ENCODE results near the gene PHACTR1.
A peak's percentile ranks its signal among the peaks of the same experiment; 100 is the strongest.

Gene PHACTR1

GRCh38 chr6:13166916-13167315 is 450.3 kb downstream of the PHACTR1 start:
- DNase-seq, result no peak

GRCh38 chr6:13172291-13172690 is 455.7 kb downstream of the PHACTR1 start:
- DNase-seq, result no peak

DNA sequence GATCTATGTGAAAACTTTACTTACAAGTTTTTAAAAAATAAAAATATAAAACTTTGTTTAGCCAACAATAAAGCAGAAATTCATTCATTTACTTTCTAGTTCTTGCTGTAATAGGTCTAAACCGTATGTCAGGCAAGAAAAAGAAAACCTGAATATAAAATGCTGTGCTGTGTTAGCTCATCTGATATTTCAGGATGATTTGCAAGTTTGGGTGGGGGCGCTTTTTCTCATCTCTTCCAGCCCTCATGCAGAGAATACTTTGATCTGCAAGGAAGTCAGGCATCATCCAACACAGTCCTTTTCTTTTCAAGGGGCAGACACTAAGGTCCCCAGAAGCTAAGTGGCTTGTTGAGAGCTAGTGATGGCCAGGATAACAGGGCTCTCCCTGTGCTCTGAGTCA is 458.5 kb downstream of the PHACTR1 start:
- DNase-seq, result no peak

- no peak for DNase-seq
Measured at GRCh38 chr6:13175759-13176158, 459.2 kb downstream of the PHACTR1 start.

GRCh38 chr6:13177664-13178063 is 461.1 kb downstream of the PHACTR1 start:
- DNase-seq, result peak; percentile 23

DNA sequence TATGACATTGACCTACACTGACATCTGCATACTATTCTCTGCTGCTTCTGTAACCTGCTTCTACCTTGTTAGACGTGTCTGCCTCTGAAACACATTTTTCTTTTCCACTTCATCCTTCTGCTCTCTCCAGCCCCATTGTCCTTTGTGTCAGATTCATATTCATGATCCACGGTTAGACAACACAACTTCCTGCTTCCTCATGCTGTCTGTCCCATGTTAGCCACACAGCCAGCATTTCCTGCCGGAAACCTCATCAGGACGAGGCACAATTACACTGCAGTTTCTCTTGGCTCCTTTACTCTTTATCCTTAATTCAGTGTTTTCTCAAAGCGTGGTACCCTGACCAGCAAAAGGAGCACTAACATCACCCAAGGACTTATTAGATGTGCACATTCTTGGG is 461.5 kb downstream of the PHACTR1 start:
- DNase-seq, result no peak

GRCh38 chr6:13180538-13180937 is 464.0 kb downstream of the PHACTR1 start:
- DNase-seq, result no peak

DNA sequence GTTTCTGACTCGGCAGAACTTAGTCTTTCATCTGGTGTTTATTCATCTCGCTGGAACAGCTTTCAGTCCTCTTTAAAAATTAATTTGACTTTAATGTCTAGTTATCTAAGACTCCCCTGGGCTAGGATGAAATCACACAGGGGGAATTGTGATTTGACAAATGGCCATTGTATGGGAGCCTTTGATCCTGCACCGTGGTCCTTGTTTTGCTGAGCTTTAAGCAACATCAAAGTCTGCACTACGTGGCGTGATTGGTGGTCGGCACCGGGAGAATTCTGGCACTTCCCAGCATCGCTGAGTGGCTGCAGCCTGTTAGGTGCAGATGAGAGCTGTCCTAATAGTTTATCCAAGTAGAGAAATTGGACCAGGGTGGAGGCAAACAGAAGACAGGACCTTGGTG is 464.8 kb downstream of the PHACTR1 start:
- DNase-seq, result no peak

GRCh38 chr6:13183415-13184088 is 467.0 kb downstream of the PHACTR1 start:
- DNase-seq, result no peak

DNA sequence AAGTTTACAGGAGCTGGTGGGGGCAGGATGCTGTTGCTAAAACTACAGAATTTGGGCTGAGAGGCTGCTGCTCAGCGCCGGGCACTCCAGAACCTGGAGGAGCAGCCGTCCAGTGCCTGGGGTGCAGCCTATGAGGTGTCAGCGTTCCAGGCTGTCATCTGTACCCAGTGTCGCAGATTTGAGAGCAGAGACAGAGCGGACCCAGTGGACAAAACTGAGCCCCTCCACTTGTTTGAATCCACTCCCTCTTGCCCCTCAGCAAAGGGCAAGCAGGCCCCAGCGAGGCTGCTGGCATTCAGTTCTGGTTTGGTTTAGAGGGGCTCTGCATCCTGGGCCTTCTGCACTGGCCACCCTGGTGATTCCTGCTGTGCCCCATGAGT is 467.5 kb downstream of the PHACTR1 start:
- DNase-seq, result no peak

DNA sequence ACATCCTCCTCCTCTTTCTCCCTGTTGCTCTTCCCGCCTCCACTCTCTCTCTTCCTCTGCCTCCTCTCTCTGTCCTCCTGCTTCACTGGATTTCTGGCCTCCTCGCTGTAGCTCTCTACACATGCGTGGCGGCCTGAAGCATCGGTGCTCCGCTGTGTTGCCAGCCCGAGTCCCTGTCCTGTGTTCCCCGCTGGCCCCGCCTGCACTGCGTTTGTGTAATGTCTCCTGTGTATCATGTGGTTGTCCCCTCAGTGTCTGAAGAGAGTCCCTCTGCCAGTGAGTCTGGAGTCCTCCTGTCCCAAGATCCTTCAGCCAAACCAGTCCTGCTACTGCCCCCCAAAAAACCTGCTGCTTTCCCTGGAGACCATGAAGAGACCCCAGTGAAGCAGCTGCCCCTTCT is 468.0 kb downstream of the PHACTR1 start:
- no peak for DNase-seq

DNA sequence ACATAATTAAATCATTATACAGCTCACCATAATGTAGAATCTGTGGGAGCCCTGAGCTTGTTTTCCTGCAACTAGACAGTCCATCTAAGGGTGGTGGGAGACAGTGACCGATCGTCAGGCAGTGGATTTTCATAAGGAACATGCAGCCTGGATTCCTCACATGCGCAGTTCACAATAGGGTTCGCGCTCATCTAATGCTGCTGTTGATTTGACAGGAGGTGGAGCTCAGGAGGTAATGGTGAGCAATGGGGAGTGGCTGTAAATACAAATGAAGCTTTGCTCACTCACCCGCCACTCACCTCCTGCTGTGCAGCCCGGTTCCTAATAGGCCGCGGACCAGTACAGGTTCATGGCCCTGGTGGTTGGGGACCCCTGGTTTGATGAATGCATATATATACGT is 470.3 kb downstream of the PHACTR1 start:
- no peak for DNase-seq

DNA sequence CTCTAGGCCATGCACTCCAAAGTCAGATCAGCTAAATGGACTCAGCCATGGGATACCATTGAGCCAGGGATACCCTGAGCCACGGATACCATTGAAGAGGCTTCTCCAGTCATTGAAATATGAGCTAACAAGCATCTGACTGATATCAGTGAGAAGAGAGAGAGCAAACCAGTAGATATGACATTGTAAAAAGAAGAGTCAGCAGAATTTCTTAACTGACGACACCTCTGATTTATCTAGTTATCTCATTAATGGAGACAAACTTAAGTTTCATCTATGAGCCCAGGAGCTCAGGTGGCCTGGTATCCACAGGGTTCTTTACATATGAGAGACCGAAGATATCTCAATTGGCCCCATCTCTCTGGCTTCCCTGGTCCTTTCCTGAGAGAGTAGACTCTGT is 471.1 kb downstream of the PHACTR1 start:
- no peak for DNase-seq

- DNase-seq, result no peak
Measured at GRCh38 chr6:13188306-13188705, 471.7 kb downstream of the PHACTR1 start.

- no peak for DNase-seq
Measured at GRCh38 chr6:13189710-13190109, 473.1 kb downstream of the PHACTR1 start.

GRCh38 chr6:13190376-13190775 is 473.8 kb downstream of the PHACTR1 start:
- DNase-seq, result no peak

DNA sequence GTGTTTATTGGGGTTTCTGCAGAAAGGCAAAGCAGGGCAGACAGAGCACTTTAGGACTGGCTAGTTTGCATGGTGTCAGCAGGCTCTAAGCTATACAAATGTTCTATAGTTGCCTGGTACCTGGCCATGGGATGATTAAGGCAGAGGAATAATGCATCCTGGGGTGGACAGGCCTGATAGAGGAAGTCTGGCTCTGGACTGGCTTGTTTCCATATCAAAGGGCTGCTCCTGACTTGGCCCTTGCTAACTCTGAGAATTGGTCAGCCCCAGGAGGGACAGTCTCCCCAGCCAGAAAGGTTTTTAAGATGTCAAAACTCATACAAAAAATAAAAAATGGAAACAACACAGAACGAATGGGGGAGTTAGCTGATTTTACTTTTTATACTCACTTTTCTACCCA is 474.9 kb downstream of the PHACTR1 start:
- DNase-seq, result no peak

- peak; percentile 19 for DNase-seq
Measured at GRCh38 chr6:13194852-13195251, 478.3 kb downstream of the PHACTR1 start.

- no peak for DNase-seq
Measured at GRCh38 chr6:13195803-13196202, 479.2 kb downstream of the PHACTR1 start.

DNA sequence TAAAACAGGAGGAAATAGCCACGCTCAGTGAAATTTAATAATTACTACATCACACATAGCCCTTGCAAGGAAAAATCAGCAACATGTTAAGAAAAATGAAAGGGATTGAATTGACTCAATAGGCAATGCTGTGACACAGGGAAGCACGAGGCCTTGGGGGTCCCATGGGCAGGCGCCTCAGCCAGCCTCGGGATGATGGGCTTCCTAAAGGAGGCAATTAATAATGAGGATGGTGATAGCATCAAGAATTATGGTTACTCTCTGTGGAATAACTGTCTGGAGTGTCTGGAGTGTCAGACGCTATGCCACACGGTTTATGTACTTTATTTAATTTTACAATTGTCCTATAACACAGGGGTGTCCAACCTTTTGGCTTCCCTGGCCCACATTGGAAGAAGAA is 481.6 kb downstream of the PHACTR1 start:
- DNase-seq, result no peak

DNA sequence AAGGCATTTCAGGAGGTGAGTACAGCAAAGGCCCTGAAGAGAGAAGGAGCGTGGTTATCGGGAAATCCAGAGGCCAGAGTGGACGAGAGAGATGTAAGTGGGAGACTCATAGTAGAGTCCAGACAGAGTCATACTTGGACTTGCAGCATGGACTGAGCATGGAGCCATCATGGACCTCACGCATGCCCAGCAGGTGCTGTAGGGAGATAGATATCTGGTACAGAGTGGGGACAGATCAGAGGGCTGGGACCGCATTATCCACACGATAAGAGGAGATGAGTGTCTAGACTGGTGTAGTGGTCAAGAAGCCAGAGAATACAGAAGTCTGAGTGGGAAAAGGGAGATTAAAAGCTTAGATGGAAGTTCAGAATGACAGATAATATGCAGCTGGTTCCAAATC is 484.8 kb downstream of the PHACTR1 start:
- no peak for DNase-seq

GRCh38 chr6:13203145-13203544 is 486.6 kb downstream of the PHACTR1 start:
- no peak for DNase-seq

DNA sequence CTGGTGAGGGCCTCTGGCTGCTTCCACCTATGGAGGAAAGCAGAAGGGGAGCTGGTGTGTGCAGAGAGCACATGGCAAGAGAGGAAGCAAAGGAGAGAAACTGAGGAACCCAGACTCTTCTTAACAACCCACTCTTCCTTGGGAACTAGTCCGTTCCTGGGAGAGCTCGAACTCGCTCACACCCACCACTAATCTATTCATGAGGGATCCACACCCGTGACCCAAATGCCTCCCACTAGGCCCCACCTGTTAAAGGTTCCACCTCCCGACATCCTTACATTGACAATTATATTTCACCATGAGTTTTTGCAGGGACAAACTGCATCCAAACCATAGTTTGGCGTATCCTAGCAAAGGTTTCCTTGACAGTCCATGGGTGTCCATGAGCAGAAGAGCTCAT is 488.5 kb downstream of the PHACTR1 start:
- DNase-seq, result no peak

DNA sequence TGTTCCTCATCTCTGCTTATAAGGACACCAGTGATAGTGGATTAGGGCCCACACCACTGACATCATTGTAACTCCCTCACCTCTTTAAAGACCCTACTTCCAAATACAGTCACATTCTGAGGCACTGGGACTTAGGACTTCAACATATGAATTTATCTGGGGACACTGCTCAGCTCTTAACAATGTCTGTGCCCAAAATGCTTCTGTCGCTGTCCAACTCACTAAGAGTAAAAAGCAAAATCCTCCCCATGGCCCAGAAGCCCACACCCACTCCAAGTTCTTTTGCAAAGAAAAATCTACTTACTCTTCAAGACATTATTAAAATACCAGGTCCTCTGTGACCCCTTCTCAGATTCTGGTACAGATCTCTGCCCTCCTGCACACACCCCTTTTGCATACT is 495.5 kb downstream of the PHACTR1 start:
- DNase-seq, result no peak

GRCh38 chr6:13212538-13212937 is 496.0 kb downstream of the PHACTR1 start:
- DNase-seq, result no peak

DNA sequence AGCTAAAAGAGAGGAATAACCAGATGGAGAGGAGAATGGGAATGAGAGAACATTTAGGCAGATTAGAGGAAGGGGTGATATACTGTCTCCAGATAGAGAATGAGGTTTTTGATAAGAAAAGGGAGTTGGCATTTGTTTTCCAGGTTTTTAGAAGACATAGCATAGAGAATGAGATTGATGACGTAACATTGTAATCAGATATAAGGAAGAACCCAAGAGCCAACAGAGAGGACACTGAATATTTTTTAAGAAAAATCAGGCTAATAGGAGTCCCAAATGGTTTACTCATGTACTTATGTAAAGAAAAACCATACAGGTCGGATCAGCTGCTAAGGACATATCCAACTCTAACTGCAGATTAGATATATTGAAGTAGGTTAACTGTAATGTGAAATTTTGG is 498.8 kb downstream of the PHACTR1 start:
- no peak for DNase-seq
